NT2/D1 (cell line): ENCODE results near the gene COL26A1.

Experiments
- SUZ12 ChIP-seq: IDR thresholded peaks from 2 replicates; pipeline ENCODE4 v1.6.1; 2011; ENCODE audit not compliant: insufficient read length, insufficient read depth; ENCODE audit errors: extremely low read depth
- YY1 ChIP-seq: IDR thresholded peaks from 2 replicates; pipeline ENCODE4 v1.6.1; 2011; ENCODE audit not compliant: insufficient read length, insufficient read depth
- ZNF274 ChIP-seq: IDR thresholded peaks from 2 replicates; pipeline ENCODE4 v1.6.1; 2011; ENCODE audit warnings: mild to moderate bottlenecking, low read depth, low read length

DNA sequence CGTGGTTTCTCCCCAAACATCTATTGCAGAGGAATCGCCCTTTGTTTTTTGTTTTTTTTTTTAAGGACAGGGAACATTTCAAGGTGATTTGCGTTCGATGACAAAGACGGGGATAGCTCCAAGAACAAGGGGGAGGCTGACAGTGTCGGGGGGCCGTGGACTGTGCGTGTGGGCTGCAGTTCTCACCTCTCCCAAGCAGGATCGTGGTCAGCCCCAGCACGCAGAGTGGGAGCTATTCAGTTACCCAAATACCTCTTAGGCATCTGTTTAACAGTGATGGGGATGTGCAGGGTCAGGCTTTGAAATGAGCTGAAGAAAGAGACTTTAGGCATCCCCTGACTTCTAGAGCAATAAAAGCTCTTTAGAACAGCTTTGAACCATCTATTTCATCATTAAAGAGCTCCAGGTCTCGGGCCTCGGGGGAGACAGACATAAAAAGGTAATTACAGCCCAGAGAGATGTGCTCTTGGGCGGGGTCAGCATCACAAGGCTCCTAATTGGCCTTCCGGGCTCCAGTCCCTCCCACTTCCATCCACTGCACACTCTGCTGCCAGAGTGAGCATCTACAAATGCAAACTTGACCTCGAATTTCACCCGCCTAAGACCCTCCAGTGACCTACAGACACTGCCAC, 169.2 kb downstream of the COL26A1 start:
- TF ChIP-seq YY1, result no peak
- TF ChIP-seq ZNF274, result no peak
- TF ChIP-seq SUZ12, result no peak
